ENCODE data around the gene ACTA2. TPM values are rescaled to one million over a fixed set of nuclear protein-coding genes. Genes with fewer than 3 reads are reported as not detected.
"Not testable (repeated sequence)": the region's sequence is repeated elsewhere in the genome, so short reads cannot be mapped to it uniquely, and the experiment has no call there.

The ACTA2 gene
- total RNA-seq, 1 experiment from 2014 or later, result not detected

GRCh38 chr10:88932539-88933256 is 19.9 kb downstream of the ACTA2 start:
- no peaks in the 10 kb centered on the region for H3K79me2 ChIP-seq (ENCODE audit: low read length)
- H3K27me3 ChIP-seq (ENCODE audit: low read length), result no peaks in the 10 kb centered on the region
- no peak overlapping the region for H2AFZ ChIP-seq (ENCODE audit: low read length)
- no peaks in the 10 kb centered on the region for H3K9me2 ChIP-seq (replicated peaks; ENCODE audit: low read length)
- no TSS peak for BruUV-seq (replicated peaks)
- POLR2A ChIA-PET (ENCODE audit: unreplicated experiment), result no interaction called here
- TF ChIP-seq CTCF (conservative IDR thresholded peaks at IDR 0.05; ENCODE audit: low read depth, low read length) (peak; percentile 81), EZH2phosphoT487 (IDR thresholded peaks at IDR 0.05; ENCODE audit: borderline replicate concordance, low read length) (no peak)
- H3K27ac ChIP-seq (ENCODE audit: low read length), result peak overlapping the region; percentile 15; the same call in 1 of the 2 replicates
- peak overlapping the region; percentile 37; the same call in 1 of the 2 replicates for H3K4me2 ChIP-seq (ENCODE audit: low read length)
- no peaks in the 10 kb centered on the region for H3K36me3 ChIP-seq (ENCODE audit: low read depth, low read length)
- peaks cover 13% of the 10 kb centered on the region for H3K4me1 ChIP-seq (ENCODE audit: insufficient read depth, low read length)
- ATAC-seq, result peak; percentile 76
- H3K9ac ChIP-seq (ENCODE audit: low read length), result no peak overlapping the region
- no peak overlapping the region for H3K4me3 ChIP-seq (ENCODE audit: low read length)
- no peaks in the 10 kb centered on the region for H3K9me3 ChIP-seq (ENCODE audit: low read length)
- peak; percentile 86 for DNase-seq
- no peaks in the 10 kb centered on the region for H3F3A ChIP-seq (ENCODE audit: low read length, unreplicated experiment)
- intact Hi-C loops (cut with micrococcal nuclease), result loop anchor here (1.0 kb wide), 2 partner anchors 50 to 97 kb away; no protein-coding TSS in a partner anchor
- no peaks in the 10 kb centered on the region for H4K20me1 ChIP-seq (ENCODE audit: low read length)
- CTCF ChIA-PET, result interaction anchor here (0.6 to 1.1 kb wide), 6 partner anchors 54 to 271 kb away, joined by 3 to 16 read pairs (median 3); no protein-coding TSS in a partner anchor

- H3K27me3 ChIP-seq (ENCODE audit: low read length); BruUV-seq (replicated peaks); POLR2A ChIA-PET (ENCODE audit: unreplicated experiment); H3K4me3 ChIP-seq (ENCODE audit: low read length); ATAC-seq; H3F3A ChIP-seq (ENCODE audit: low read length, unreplicated experiment); H3K9me2 ChIP-seq (replicated peaks; ENCODE audit: low read length); H3K9me3 ChIP-seq (ENCODE audit: low read length); H3K9ac ChIP-seq (ENCODE audit: low read length); H3K79me2 ChIP-seq (ENCODE audit: low read length); H3K36me3 ChIP-seq (ENCODE audit: low read depth, low read length); H4K20me1 ChIP-seq (ENCODE audit: low read length); H2AFZ ChIP-seq (ENCODE audit: low read length); DNase-seq: not testable (repeated sequence)
- Histone ChIP-seq H3K27ac (ENCODE audit: low read length) (peak overlapping the region; percentile 15; the same call in 1 of the 2 replicates), H3K4me2 (ENCODE audit: low read length) (peak overlapping the region; percentile 37; the same call in 1 of the 2 replicates), H3K4me1 (ENCODE audit: insufficient read depth, low read length) (peaks cover 13% of the 10 kb centered on the region)
- CTCF ChIA-PET, result interaction anchor here (0.6 to 1.1 kb wide), 5 partner anchors 55 to 272 kb away, joined by 3 to 16 read pairs (median 3); no protein-coding TSS in a partner anchor
- intact Hi-C loops (cut with micrococcal nuclease), result loop anchor here (1.0 kb wide), 2 partner anchors 50 to 97 kb away; no protein-coding TSS in a partner anchor
Measured at GRCh38 chr10:88932029-88932428, 20.5 kb downstream of the ACTA2 start.

GRCh38 chr10:88931548-88931947 is 21.0 kb downstream of the ACTA2 start:
- no peak overlapping the region for H3K27ac ChIP-seq (ENCODE audit: low read length)
- intact Hi-C loops (cut with micrococcal nuclease), result no loop called here
- no peak for DNase-seq
- no peak overlapping the region for H3K4me2 ChIP-seq (ENCODE audit: low read length)
- H3K9ac ChIP-seq (ENCODE audit: low read length), result no peak overlapping the region
- no TSS peak for BruUV-seq (replicated peaks)
- H3F3A ChIP-seq (ENCODE audit: low read length, unreplicated experiment), result no peaks in the 10 kb centered on the region
- no peak for ATAC-seq
- H3K9me3 ChIP-seq (ENCODE audit: low read length), result no peaks in the 10 kb centered on the region
- ChIA-PET CTCF (no interaction called here), POLR2A (ENCODE audit: unreplicated experiment) (no interaction called here)
- no peaks in the 10 kb centered on the region for H3K36me3 ChIP-seq (ENCODE audit: low read depth, low read length)
- H4K20me1 ChIP-seq (ENCODE audit: low read length), result no peaks in the 10 kb centered on the region
- no peaks in the 10 kb centered on the region for H3K79me2 ChIP-seq (ENCODE audit: low read length)
- no peaks in the 10 kb centered on the region for H3K9me2 ChIP-seq (replicated peaks; ENCODE audit: low read length)
- H3K4me3 ChIP-seq (ENCODE audit: low read length), result no peak overlapping the region
- H3K4me1 ChIP-seq (ENCODE audit: insufficient read depth, low read length), result peaks cover 13% of the 10 kb centered on the region
- no peak for TF ChIP-seq CTCF (conservative IDR thresholded peaks at IDR 0.05; ENCODE audit: low read depth, low read length)
- no peak for TF ChIP-seq EZH2 (IDR thresholded peaks at IDR 0.05; ENCODE audit: low read length, unreplicated experiment)
- no peak for TF ChIP-seq EZH2phosphoT487 (IDR thresholded peaks at IDR 0.05; ENCODE audit: borderline replicate concordance, low read length)
- H2AFZ ChIP-seq (ENCODE audit: low read length), result no peak overlapping the region
- no peaks in the 10 kb centered on the region for H3K27me3 ChIP-seq (ENCODE audit: low read length)
